Measurements from ENCODE around the gene SLC38A9.
"Not testable (repeated sequence)": the region's sequence is repeated elsewhere in the genome, so short reads cannot be mapped to it uniquely, and the experiment has no call there.

Gene SLC38A9

GRCh38 chr5:55610542-55610941 lies 101.6 kb downstream of the SLC38A9 start:
- no peak for DNase-seq (ENCODE audit: low read depth)

GRCh38 chr5:55609413-55609812 lies 102.7 kb downstream of the SLC38A9 start:
- DNase-seq (ENCODE audit: low read depth), result no peak

GRCh38 chr5:55608595-55609349 lies 103.4 kb downstream of the SLC38A9 start:
- DNase-seq (ENCODE audit: low read depth), result no peak

- DNase-seq (ENCODE audit: low read depth), result not testable (repeated sequence)
Observed at GRCh38 chr5:55607309-55607708, 104.8 kb downstream of the SLC38A9 start.

GRCh38 chr5:55604611-55605067 lies 107.5 kb downstream of the SLC38A9 start:
- no peak for DNase-seq (ENCODE audit: low read depth)

- no peak for DNase-seq (ENCODE audit: low read depth)
Observed at GRCh38 chr5:55603922-55604321, 108.2 kb downstream of the SLC38A9 start.

- no peak for DNase-seq (ENCODE audit: low read depth)
Observed at GRCh38 chr5:55601628-55602027, 110.5 kb downstream of the SLC38A9 start.

GRCh38 chr5:55601204-55601618 lies 110.9 kb downstream of the SLC38A9 start:
- peak; percentile 57 for DNase-seq (ENCODE audit: low read depth)

- no peak for DNase-seq (ENCODE audit: low read depth)
Observed at GRCh38 chr5:55600497-55601203, 111.5 kb downstream of the SLC38A9 start.

GRCh38 chr5:55600086-55600485 lies 112.0 kb downstream of the SLC38A9 start:
- DNase-seq (ENCODE audit: low read depth), result no peak

- DNase-seq (ENCODE audit: low read depth), result no peak
Observed at GRCh38 chr5:55599148-55600050, 112.7 kb downstream of the SLC38A9 start.

- peak; percentile 72 for DNase-seq (ENCODE audit: low read depth)
Observed at GRCh38 chr5:55597014-55597981, 114.8 kb downstream of the SLC38A9 start.

- no peak for DNase-seq (ENCODE audit: low read depth)
Observed at GRCh38 chr5:55594671-55595070, 117.5 kb downstream of the SLC38A9 start.

- no peak for DNase-seq (ENCODE audit: low read depth)
Observed at GRCh38 chr5:55593115-55593472, 119.0 kb downstream of the SLC38A9 start.

GRCh38 chr5:55592388-55593114 lies 119.6 kb downstream of the SLC38A9 start:
- DNase-seq (ENCODE audit: low read depth), result no peak

- DNase-seq (ENCODE audit: low read depth), result no peak
Observed at GRCh38 chr5:55591686-55592085, 120.4 kb downstream of the SLC38A9 start.

GRCh38 chr5:55585206-55585610 lies 126.9 kb downstream of the SLC38A9 start:
- DNase-seq (ENCODE audit: low read depth), result no peak

GRCh38 chr5:55584398-55585205 lies 127.5 kb downstream of the SLC38A9 start:
- no peak for DNase-seq (ENCODE audit: low read depth)

- DNase-seq (ENCODE audit: low read depth), result no peak
Observed at GRCh38 chr5:55583578-55583977, 128.5 kb downstream of the SLC38A9 start.

GRCh38 chr5:55582256-55582655 lies 129.9 kb downstream of the SLC38A9 start:
- DNase-seq (ENCODE audit: low read depth), result no peak

All from HS-5 (cell line).